Lung microvascular endothelial cell (primary cell): ENCODE results near the gene CRCP. TPM values are rescaled to one million over a fixed set of nuclear protein-coding genes. Genes with fewer than 3 reads are reported as not detected.
"Not testable (repeated sequence)": the region's sequence is repeated elsewhere in the genome, so short reads cannot be mapped to it uniquely, and the experiment has no call there.

ENCODE experiments used
- DNase-seq, 2 donors: peaks; one replicate each; pipeline versions ENCODE4 v3.0.0 to v3.0.0-alpha.2; 2010; ENCODE audit warnings: low read depth in 2 of 2
- total RNA-seq: library from RNA; depleted of rRNA; stranded (reverse); fragments of >200 nt; gene quantifications from 2 replicates; pipeline ENCODE4 v1.2.1, GENCODE V29; 2014

CRCP gene
- total RNA-seq, 1 donor from 2014 or later = 27.0 TPM

- peak; percentile 47 to 60 for DNase-seq
Observed at GRCh38 chr7:66152371-66153191, 37.9 kb downstream of the CRCP start.

GRCh38 chr7:66153691-66154090, 39.0 kb downstream of the CRCP start:
- no peak for DNase-seq

- DNase-seq = not testable (repeated sequence)
Observed at GRCh38 chr7:66156035-66156434, 41.4 kb downstream of the CRCP start.

GRCh38 chr7:66157060-66157459, 42.4 kb downstream of the CRCP start:
- no peak for DNase-seq

- no peak for DNase-seq
Observed at GRCh38 chr7:66162622-66163021, 48.0 kb downstream of the CRCP start.

- no peak for DNase-seq
Observed at GRCh38 chr7:66163186-66163610, 48.6 kb downstream of the CRCP start.

- DNase-seq = no peak
Observed at GRCh38 chr7:66164356-66164755, 49.7 kb downstream of the CRCP start.

- DNase-seq = peak; percentile 76 to 86
Observed at GRCh38 chr7:66167773-66168387, 53.2 kb downstream of the CRCP start.

- DNase-seq = no peak
Observed at GRCh38 chr7:66169616-66170015, 55.0 kb downstream of the CRCP start.

GRCh38 chr7:66170309-66171231, 55.9 kb downstream of the CRCP start:
- DNase-seq = peak; percentile 30 to 34

GRCh38 chr7:66172536-66173401, 58.1 kb downstream of the CRCP start:
- DNase-seq = not testable (repeated sequence)

GRCh38 chr7:66173856-66174255, 59.2 kb downstream of the CRCP start:
- DNase-seq = no peak

GRCh38 chr7:66175006-66175405, 60.4 kb downstream of the CRCP start:
- DNase-seq = not testable (repeated sequence)

GRCh38 chr7:66176914-66177313, 62.3 kb downstream of the CRCP start:
- DNase-seq = no peak

- DNase-seq = no peak
Observed at GRCh38 chr7:66178258-66178657, 63.6 kb downstream of the CRCP start.

- no peak for DNase-seq
Observed at GRCh38 chr7:66181329-66181728, 66.7 kb downstream of the CRCP start.

- DNase-seq = no peak
Observed at GRCh38 chr7:66181845-66182244, 67.2 kb downstream of the CRCP start.

GRCh38 chr7:66182920-66183319, 68.3 kb downstream of the CRCP start:
- no peak for DNase-seq

GRCh38 chr7:66183700-66184099, 69.1 kb downstream of the CRCP start:
- DNase-seq = peak in 1 of 2 donors; percentile 53

- DNase-seq = no peak
Observed at GRCh38 chr7:66185680-66186187, 71.1 kb downstream of the CRCP start.

GRCh38 chr7:66186991-66187390, 72.3 kb downstream of the CRCP start:
- DNase-seq = no peak
